ENCODE data around the gene ARHGEF10L.
"Not testable (repeated sequence)": the region's sequence is repeated elsewhere in the genome, so short reads cannot be mapped to it uniquely, and the experiment has no call there.

Gene ARHGEF10L

DNA sequence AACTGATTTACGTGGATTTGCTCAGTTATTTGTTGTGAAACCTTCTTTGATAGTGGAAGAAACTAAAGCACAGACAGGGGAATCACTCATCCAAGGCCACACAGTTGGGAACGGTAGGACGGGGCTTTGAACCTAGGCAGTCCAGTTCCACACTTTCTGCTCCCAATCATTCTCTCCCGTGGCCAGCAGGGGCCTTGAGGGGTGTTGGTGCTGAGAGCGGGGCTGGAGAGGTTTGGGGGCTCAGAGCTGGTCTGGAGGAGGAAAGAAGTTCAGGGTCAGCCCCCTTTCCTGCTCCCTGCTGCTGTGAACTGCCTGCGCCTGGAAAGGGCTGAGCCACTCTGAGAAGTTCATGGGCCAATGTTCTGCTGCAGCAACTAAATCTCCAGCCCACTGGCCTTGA lies 184.2 kb downstream of the ARHGEF10L start:
- no peak for DNase-seq

DNA sequence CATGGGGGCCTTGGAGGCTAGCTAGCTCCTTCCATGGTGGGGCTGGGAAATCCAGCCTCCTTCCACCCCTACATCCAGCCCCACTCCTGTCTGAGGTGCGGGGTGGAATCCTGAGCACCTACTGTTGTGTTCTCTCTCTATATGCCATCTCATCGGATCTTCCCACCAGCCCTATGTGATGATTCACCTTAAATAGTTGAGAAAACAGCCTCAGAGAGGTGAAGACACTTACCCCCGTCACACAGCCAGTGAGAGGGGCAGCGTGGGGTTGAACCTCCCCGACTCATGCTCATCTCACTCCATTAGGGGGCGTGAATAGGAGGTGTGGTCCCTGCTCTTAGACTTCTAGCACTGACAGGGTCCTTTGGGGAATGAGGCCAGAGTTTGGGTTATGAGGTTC lies 184.7 kb downstream of the ARHGEF10L start:
- DNase-seq: no peak

DNA sequence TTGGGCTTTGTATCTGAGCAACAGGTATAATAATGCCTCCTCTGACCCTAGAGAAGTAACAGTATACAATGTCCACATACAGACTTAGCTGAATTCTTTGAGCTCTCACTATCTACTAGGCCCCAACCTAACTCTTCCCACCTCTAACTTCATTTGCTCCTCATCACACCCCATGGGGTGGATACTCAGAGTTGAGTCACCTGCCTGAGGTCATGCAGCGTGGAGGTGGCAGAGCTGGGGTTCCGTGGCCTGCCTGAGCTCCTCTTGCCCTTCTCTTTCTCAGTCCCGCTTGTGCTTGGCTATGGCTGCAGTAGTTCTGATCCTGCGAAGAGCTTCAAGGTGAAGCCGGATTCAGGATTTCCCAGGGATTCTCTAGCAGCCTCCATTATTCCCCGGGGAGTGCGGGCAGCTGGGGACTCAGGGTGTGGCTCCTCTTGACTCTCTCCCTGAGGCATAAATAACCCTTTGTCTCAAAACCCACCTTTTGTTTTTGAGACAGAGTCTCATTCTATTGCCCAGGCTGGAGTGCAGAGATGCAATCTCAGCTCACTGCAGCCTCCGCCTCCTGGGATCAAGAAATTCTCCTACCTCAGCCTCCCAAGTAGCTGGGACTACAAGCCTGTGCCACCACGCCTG lies 185.7 kb downstream of the ARHGEF10L start:
- no peak for DNase-seq

GRCh38 chr1:17725811-17726582 lies 186.5 kb downstream of the ARHGEF10L start:
- no peak for DNase-seq

- no peak for DNase-seq
Measured at GRCh38 chr1:17728123-17728712, 188.7 kb downstream of the ARHGEF10L start.

DNA sequence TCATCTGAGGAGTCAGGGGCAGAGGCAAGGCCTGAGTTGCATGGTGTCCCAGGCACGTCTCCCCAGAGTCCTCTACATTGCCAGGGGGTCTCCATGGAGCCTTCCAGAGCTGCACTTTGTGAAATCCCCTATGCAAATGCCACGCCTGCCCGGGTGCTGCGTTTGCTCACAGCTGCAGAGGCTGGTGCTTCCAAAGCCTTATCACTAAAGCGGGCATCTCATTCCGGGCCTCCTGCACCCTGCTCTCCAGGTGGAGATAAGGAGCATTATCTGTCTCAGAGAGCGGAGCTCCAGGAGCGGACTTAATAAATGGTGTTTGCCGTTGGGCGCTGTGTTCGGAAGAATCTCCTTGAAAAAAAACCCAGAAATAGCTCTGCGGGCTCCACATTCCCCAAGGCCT lies 189.8 kb downstream of the ARHGEF10L start:
- no peak for DNase-seq

DNA sequence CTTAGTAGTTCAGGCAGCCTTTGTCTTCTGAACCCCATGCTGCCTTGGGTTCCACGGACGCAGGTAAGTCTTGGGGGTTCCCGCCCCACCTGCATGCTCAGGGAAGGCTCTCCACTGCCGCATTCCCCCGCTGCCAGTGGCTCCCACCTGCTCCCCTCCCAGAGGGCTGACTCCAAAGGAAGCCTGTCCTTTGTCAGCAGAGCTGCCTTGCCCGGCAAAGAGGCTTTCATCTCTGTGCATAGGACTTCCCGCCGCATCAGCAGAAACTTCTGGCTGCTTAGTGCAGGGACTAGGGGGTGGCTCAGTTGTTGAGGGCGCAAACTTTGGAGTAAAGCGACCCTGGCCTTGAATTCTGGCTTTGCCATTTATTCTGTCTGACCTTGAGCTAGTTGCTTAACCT lies 190.4 kb downstream of the ARHGEF10L start:
- DNase-seq: no peak

- no peak for DNase-seq
Measured at GRCh38 chr1:17731460-17731859, 192.0 kb downstream of the ARHGEF10L start.

DNA sequence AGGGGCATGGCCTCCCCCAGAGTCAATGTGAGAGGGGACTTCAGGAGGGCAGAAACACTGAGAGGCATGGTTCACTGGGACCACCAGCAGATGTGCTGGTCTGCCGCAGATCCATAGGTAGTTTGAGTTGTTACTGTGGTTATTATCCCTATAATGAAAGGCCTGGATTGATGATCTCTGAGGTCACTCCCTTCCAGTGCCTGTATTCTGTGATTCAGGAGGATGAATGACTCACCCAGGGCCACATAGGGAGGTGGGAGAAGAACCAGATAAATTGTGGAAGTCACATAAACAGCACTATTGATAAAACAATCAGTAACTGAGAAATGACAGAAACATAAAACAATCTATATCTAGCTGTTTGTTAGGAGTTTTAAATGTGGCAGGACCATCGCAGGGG lies 193.0 kb downstream of the ARHGEF10L start:
- DNase-seq: no peak

GRCh38 chr1:17733661-17734060 lies 194.2 kb downstream of the ARHGEF10L start:
- DNase-seq: no peak

DNA sequence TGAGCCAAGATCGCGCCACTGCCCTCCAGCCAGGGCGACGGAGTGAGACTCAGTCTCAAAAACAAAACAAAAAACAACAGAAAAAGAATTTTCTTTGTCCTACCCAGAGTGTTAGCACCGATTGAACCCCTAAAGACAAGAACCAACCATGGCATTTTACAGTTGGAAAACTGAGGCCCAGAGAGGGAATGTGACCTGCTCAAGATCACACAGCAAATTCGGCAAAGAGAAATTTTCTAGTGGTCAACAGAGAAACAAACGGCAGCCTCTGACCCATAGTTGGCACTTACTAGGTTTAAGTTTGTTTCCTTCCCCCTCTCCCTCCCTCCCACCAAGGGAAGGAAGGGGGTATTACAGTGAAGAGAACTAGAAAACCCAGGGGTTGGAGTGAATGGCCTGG lies 195.1 kb downstream of the ARHGEF10L start:
- no peak for DNase-seq

- DNase-seq: no peak
Measured at GRCh38 chr1:17735348-17735747, 195.8 kb downstream of the ARHGEF10L start.

GRCh38 chr1:17735793-17736192 lies 196.3 kb downstream of the ARHGEF10L start:
- no peak for DNase-seq

- DNase-seq: no peak
Measured at GRCh38 chr1:17736625-17737024, 197.1 kb downstream of the ARHGEF10L start.

- DNase-seq: no peak
Measured at GRCh38 chr1:17739050-17739449, 199.6 kb downstream of the ARHGEF10L start.

- DNase-seq: no peak
Measured at GRCh38 chr1:17741052-17741451, 201.6 kb downstream of the ARHGEF10L start.

GRCh38 chr1:17742583-17742982 lies 203.1 kb downstream of the ARHGEF10L start:
- DNase-seq: peak; percentile 48

GRCh38 chr1:17743008-17743647 lies 203.6 kb downstream of the ARHGEF10L start:
- no peak for DNase-seq

DNA sequence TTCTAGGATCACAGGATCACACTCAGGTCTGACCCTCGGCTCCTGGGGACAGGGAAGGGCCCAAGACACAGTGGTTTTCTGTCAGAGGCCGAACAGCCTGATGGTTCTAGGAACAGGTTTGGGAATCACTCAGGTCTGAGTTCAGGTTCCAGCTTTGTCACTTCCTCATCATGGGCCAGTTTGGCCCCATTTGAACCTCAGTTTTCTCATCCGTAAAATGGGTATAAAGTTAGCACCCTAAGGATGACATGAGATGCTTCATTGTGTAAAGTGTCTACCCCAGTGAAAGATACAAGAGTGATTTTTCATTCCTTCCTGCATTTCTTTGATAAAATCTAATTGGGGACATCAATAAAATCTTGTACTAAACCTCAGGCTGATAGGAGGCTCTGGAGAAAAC lies 204.4 kb downstream of the ARHGEF10L start:
- no peak for DNase-seq

DNA sequence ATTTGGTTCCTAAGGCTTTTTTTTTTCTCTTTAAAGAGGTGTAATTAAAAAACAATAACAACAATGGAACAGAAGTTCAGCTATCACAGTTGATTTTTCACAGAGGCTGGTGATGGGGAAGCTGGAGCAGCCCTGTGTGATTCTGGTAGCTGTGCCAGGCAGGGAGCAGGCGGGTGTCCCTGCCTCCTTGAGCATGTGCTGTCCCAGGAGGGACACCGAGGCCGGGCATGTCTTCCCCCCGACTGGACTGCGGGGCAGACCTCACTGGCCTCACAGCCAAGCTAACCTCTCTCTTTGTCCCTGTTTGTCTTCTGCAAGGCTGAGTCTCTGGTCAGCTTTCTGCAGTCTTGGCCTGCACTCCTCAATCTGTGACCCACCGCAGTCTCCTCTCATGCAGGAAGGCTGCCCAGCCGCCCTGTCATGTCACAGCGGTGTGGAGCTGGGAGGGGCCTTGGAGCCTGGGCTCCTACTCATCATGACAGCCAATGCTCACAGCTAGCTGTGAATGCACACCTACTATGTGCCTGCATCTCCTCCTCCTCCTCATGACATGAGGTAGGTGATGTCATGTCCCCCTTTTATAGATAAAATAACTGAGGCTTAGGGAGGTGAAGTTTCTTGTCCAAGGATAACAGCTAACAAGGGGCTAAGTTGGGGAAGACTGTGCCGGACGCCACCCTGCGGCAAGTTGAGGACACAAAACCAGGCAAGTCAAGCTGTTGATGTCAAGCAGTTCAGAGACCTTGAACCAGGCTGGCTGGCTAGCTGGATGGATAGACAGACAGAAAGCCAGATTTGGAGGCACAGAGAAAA lies 205.4 kb downstream of the ARHGEF10L start:
- no peak for DNase-seq

GRCh38 chr1:17745479-17745955 lies 206.0 kb downstream of the ARHGEF10L start:
- DNase-seq: no peak

- DNase-seq: not testable (repeated sequence)
Measured at GRCh38 chr1:17746281-17746680, 206.8 kb downstream of the ARHGEF10L start.

DNA sequence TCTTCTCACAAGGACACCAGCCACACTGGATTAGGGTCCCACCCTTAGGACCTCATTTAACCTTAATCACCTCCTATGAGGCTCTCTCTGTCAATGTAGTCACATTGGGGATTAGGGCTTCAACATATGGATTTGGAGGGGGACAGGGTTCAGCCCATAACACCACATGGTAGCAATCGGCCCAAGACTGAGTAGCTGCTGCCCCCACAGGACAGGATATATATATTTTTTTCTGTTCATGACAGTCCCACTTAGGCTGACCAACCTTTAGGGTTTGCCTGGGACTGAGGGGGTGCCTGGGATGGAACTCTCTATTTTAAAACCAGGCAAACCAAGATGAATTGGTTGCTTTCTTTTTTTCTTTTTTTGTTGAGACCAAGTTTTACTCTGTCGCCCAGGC lies 207.4 kb downstream of the ARHGEF10L start:
- DNase-seq: no peak
